HCT116 (cell line): Measurements from ENCODE around the gene KIAA2012. TPM values are rescaled to one million over a fixed set of nuclear protein-coding genes. Genes with fewer than 3 reads are reported as not detected.

Experiments used
- ATAC-seq: fragments of 200-7000 bp; cut with Tn5 transposase; 2 replicates; pipeline ENCODE4 v1.9.1; 2020; ENCODE audit warnings: mild to moderate bottlenecking, moderate library complexity
- BruUV-seq: library from RNA; stranded (reverse); fragments of 400-500 nt; replicated peaks from 2 replicates; lab custom pipeline; 2021; lab: Mats Ljungman, UMichigan
- CTCF ChIA-PET: fragments of 300-600 bp; sonication (Branson Sonifier 250); formaldehyde crosslinking; loops from one replicate; lab custom pipeline; 2021; ENCODE audit warnings: antibody characterized with exemption; lab: Charles Lee
- POLR2A ChIA-PET: fragments of 300-600, 350-600 bp; sonication (Branson Sonifier 250); formaldehyde crosslinking; loops from one replicate; lab custom pipeline; 2021; ENCODE audit warnings: antibody characterized with exemption; lab: Charles Lee
- RAD21 ChIA-PET, 2 experiments: fragments of 300-600 bp; sonication (Branson Sonifier 250); formaldehyde crosslinking; loops; one replicate each; lab custom pipeline; 2023; ENCODE audit warnings: low total read pairs in 2 of 2; ENCODE audit not compliant: uncharacterized antibody in 2 of 2, unreplicated experiment in 2 of 2, low non-redundant PET in 1 of 2; lab: Charles Lee
- DNase-seq: peaks from one replicate; pipeline ENCODE4 v3.0.0-alpha.2; 2010; ENCODE audit warnings: low read depth, low spot score
- H2AFZ ChIP-seq: fragments of 200-600 bp; shearing (Covaris generic), sonication (generic); 2 replicates; pipeline ENCODE4 v1.6.1; 2017; ENCODE audit warnings: low read depth, mixed run types, mixed read lengths, antibody characterized with exemption, low read length; ENCODE audit not compliant: poor library complexity, severe bottlenecking
- H3K27ac ChIP-seq: 2 replicates; pipeline ENCODE4 v1.5.1; 2012; ENCODE audit warnings: low read depth, low read length
- H3K27me3 ChIP-seq: fragments of 200-600 bp; sonication (generic); 2 replicates; pipeline ENCODE4 v1.6.1; 2016; ENCODE audit warnings: mixed run types, low read length, mixed read lengths; ENCODE audit not compliant: insufficient read depth
- H3K36me3 ChIP-seq, 2 experiments: fragments of 200-500 bp in 1 of 2; fragments of 200-600 bp in 1 of 2; sonication (Bioruptor generic) in 1 of 2; sonication (generic) in 1 of 2; 2 replicates each; pipeline versions ENCODE4 v1.5.1 to v1.6.1; 2014 to 2016; ENCODE audit warnings: low read length in 2 of 2, inconsistent platforms in 1 of 2, mixed read lengths in 1 of 2, mixed run types in 1 of 2; ENCODE audit not compliant: insufficient read depth in 2 of 2, control insufficient read depth in 1 of 2
- H3K4me1 ChIP-seq, 2 experiments: fragments of 200-600 bp in 1 of 2; sonication (generic) in 1 of 2; 2 replicates each; pipeline versions ENCODE4 v1.5.1 to v1.6.1; 2012 to 2017; ENCODE audit warnings: low read length in 2 of 2, inconsistent platforms in 1 of 2, mild to moderate bottlenecking in 1 of 2, mixed read lengths in 1 of 2, mixed run types in 1 of 2, moderate library complexity in 1 of 2; ENCODE audit not compliant: insufficient read depth in 2 of 2, control insufficient read depth in 1 of 2
- H3K4me2 ChIP-seq: fragments of 200-600 bp; sonication (generic); 2 replicates; pipeline ENCODE4 v1.6.1; 2017; ENCODE audit warnings: mixed run types, low read length, mixed read lengths
- H3K4me3 ChIP-seq, 2 experiments: fragments of 200-600 bp in 1 of 2; sonication (generic) in 1 of 2; replicated peaks in 1 of 2; 2 replicates each; pipeline ENCODE4 v1.5.1; 2011 to 2016; ENCODE audit warnings: low read length in 2 of 2, control low read depth in 1 of 2, low read depth in 1 of 2, mild to moderate bottlenecking in 1 of 2, mixed read lengths in 1 of 2, mixed run types in 1 of 2
- H3K79me2 ChIP-seq: fragments of 200-600 bp; sonication (generic); 2 replicates; pipeline ENCODE4 v1.6.1; 2017; ENCODE audit warnings: mild to moderate bottlenecking, mixed run types, low read length, moderate library complexity, mixed read lengths; ENCODE audit not compliant: insufficient read depth
- H3K9ac ChIP-seq: fragments of 200-600 bp; sonication (generic); 2 replicates; pipeline ENCODE4 v1.6.1; 2016; ENCODE audit warnings: low read length, mixed read lengths
- H3K9me2 ChIP-seq: fragments of 200-600 bp; sonication (generic), shearing (Covaris generic); 2 replicates; pipeline ENCODE4 v1.6.1; 2017; ENCODE audit warnings: mixed run types, mild to moderate bottlenecking, moderate library complexity; ENCODE audit not compliant: insufficient read depth
- H3K9me3 ChIP-seq, 2 experiments: fragments of 200-500 bp in 1 of 2; fragments of 200-600 bp in 1 of 2; sonication (Bioruptor generic) in 1 of 2; sonication (generic) in 1 of 2; 2 replicates each; pipeline ENCODE4 v1.6.1; 2014 to 2017; ENCODE audit warnings: low read length in 2 of 2, mixed read lengths in 2 of 2, inconsistent platforms in 1 of 2, low read depth in 1 of 2, mild to moderate bottlenecking in 1 of 2, mixed run types in 1 of 2, moderate library complexity in 1 of 2; ENCODE audit not compliant: control insufficient read depth in 1 of 2, insufficient read depth in 1 of 2
- H4K20me1 ChIP-seq: fragments of 200-600 bp; sonication (generic), shearing (Covaris generic); 2 replicates; pipeline ENCODE4 v1.6.1; 2017; ENCODE audit warnings: mixed run types, mild to moderate bottlenecking, moderate library complexity; ENCODE audit not compliant: insufficient read depth
- CBX3 ChIP-seq: IDR thresholded peaks from 2 replicates; pipeline ENCODE4 v1.6.1; 2012; ENCODE audit warnings: low read depth
- EGR1 ChIP-seq: IDR thresholded peaks from 2 replicates; pipeline ENCODE4 v1.6.1; 2012; ENCODE audit warnings: low read depth
- EZH2 ChIP-seq: fragments of 200-600 bp; sonication (generic); IDR thresholded peaks from 2 replicates; pipeline ENCODE4 v1.6.1; 2017; ENCODE audit warnings: antibody characterized with exemption, mixed run types
- EZH2phosphoT487 ChIP-seq: fragments of 200-600 bp; IDR thresholded peaks from 2 replicates; pipeline ENCODE4 v1.6.1; 2018; ENCODE audit warnings: antibody characterized with exemption, borderline replicate concordance
- JUND ChIP-seq: IDR thresholded peaks from 2 replicates; pipeline ENCODE4 v1.6.1; 2012
- POLR2A ChIP-seq: IDR thresholded peaks from 2 replicates; pipeline ENCODE4 v1.7.0; 2011; ENCODE audit warnings: borderline replicate concordance; ENCODE audit not compliant: insufficient read depth, insufficient read length; ENCODE audit errors: extremely low read depth
- POLR2AphosphoS5 ChIP-seq: IDR thresholded peaks from 2 replicates; pipeline ENCODE4 v1.6.1; 2011; ENCODE audit warnings: mild to moderate bottlenecking, low read depth, low read length, moderate library complexity
- RAD21 ChIP-seq: IDR thresholded peaks from 2 replicates; pipeline ENCODE4 v1.6.1; 2012; ENCODE audit warnings: low read depth, mild to moderate bottlenecking
- SRF ChIP-seq: IDR thresholded peaks from 2 replicates; pipeline ENCODE4 v1.6.1; 2012; ENCODE audit warnings: low read depth
- TCF7L2 ChIP-seq: IDR thresholded peaks from 2 replicates; pipeline ENCODE4 v1.7.0; 2011; ENCODE audit warnings: borderline replicate concordance, inconsistent platforms; ENCODE audit not compliant: insufficient read depth, insufficient read length; ENCODE audit errors: extremely low read depth
- YY1 ChIP-seq: IDR thresholded peaks from 2 replicates; pipeline ENCODE4 v1.6.1; 2011; ENCODE audit warnings: low read length, low read depth, moderate library complexity, mild to moderate bottlenecking; ENCODE audit not compliant: insufficient replicate concordance; ENCODE audit errors: extremely low read depth
- ZFX ChIP-seq: fragments of 450-650 bp; IDR thresholded peaks from 2 replicates; pipeline ENCODE4 v1.6.1; 2017
- ZNF274 ChIP-seq: fragments of 200-500 bp; sonication (Bioruptor generic); IDR thresholded peaks from 2 replicates; pipeline ENCODE4 v1.6.1; 2014; ENCODE audit warnings: mild to moderate bottlenecking, low read depth, low read length, inconsistent platforms
- intact Hi-C: fragments of 100-400 bp; cut with micrococcal nuclease; formaldehyde crosslinking; loops from 2 replicates; pipeline ENCODE4 v1.10.0; 2022
- total RNA-seq: library from RNA; stranded (reverse); gene quantifications from one replicate; pipeline ENCODE4 v1.2.1, GENCODE V29; 2021; ENCODE audit not compliant: unreplicated experiment
- TF ChIP-seq, protein P1 (sequence below): IDR thresholded peaks from 2 replicates; pipeline ENCODE4 v1.6.1; 2011; ENCODE audit warnings: mild to moderate bottlenecking, low read length, moderate library complexity; ENCODE audit not compliant: insufficient replicate concordance; ENCODE audit errors: extremely low read depth
- TF ChIP-seq, protein P2 (sequence below): IDR thresholded peaks from 2 replicates; pipeline ENCODE4 v1.6.1; 2012
- TF ChIP-seq, protein P3 (sequence below), 3 experiments: fragments of 200-600 bp in 1 of 3; sonication (generic) in 1 of 3; IDR thresholded peaks in 2 of 3; conservative IDR thresholded peaks in 1 of 3; 2 replicates each; pipeline ENCODE4 v1.5.1; 2012 to 2017; ENCODE audit warnings: low read depth in 2 of 3, low read length in 2 of 3, antibody characterized with exemption in 1 of 3, borderline replicate concordance in 1 of 3, control low read depth in 1 of 3, mild to moderate bottlenecking in 1 of 3, mixed read lengths in 1 of 3, mixed run types in 1 of 3, moderate library complexity in 1 of 3; ENCODE audit not compliant: insufficient read depth in 1 of 3
- TF ChIP-seq, protein P4 (sequence below): IDR thresholded peaks from 2 replicates; pipeline ENCODE4 v1.6.1; 2012
- TF ChIP-seq, protein P5 (sequence below): IDR thresholded peaks from 2 replicates; pipeline ENCODE4 v1.6.1; 2012; ENCODE audit warnings: low read depth

The KIAA2012 gene
- total RNA-seq, 1 experiment from 2014 or later, result not detected

DNA sequence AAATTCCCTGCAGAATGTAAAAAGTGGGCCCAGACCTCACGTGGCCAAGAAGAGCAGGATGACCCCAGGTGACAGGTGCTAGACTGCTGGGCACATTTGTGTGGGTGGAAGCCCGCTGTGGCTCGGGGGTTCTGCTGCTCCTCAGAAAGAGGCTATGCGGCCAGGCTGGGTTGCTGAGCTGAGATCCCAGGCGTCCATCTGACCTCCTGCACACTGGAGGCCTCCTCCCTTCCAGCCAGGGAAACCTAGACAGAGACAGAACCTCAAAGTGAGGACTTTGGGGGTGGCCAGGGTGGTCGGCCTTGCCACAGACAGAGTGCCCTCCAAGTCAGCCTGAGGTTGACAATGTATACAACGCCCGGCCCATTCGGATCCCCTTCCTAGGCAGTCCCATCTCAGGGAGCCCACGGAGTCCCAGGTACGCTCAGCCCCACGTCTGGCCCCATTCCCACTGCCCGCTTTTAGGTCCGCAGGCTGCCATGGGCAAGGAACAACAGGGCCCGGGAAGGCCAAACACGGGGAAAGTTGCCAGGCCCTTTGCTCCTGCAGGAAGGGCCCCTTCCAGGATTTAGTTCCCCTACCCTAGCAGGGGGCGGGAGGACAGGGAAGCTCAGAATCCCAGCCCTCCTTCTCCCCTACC is 75.6 kb downstream of the KIAA2012 start:
- Histone ChIP-seq H3K9ac (no peak overlapping the region), H3K36me3 (no peaks in the 10 kb centered on the region), H2AFZ (no peak overlapping the region), H3K79me2 (no peaks in the 10 kb centered on the region), H3K27me3 (no peaks in the 10 kb centered on the region), H3K9me2 (no peaks in the 10 kb centered on the region), H3K4me2 (no peak overlapping the region), H3K9me3 (no peaks in the 10 kb centered on the region), H3K27ac (no peak overlapping the region), H3K4me1 (no peaks in the 10 kb centered on the region), H3K4me3 (no peak overlapping the region), H4K20me1 (no peaks in the 10 kb centered on the region)
- POLR2A ChIA-PET, result no interaction called here
- TF ChIP-seq SRF, result no peak
- no peak for TF ChIP-seq ZNF274
- TF ChIP-seq RAD21, result no peak
- TF ChIP-seq, protein P1, sequence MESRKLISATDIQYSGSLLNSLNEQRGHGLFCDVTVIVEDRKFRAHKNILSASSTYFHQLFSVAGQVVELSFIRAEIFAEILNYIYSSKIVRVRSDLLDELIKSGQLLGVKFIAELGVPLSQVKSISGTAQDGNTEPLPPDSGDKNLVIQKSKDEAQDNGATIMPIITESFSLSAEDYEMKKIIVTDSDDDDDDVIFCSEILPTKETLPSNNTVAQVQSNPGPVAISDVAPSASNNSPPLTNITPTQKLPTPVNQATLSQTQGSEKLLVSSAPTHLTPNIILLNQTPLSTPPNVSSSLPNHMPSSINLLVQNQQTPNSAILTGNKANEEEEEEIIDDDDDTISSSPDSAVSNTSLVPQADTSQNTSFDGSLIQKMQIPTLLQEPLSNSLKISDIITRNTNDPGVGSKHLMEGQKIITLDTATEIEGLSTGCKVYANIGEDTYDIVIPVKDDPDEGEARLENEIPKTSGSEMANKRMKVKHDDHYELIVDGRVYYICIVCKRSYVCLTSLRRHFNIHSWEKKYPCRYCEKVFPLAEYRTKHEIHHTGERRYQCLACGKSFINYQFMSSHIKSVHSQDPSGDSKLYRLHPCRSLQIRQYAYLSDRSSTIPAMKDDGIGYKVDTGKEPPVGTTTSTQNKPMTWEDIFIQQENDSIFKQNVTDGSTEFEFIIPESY, result no peak
- TF ChIP-seq, protein P2, sequence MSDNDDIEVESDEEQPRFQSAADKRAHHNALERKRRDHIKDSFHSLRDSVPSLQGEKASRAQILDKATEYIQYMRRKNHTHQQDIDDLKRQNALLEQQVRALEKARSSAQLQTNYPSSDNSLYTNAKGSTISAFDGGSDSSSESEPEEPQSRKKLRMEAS, result no peak
- TF ChIP-seq, protein P3, sequence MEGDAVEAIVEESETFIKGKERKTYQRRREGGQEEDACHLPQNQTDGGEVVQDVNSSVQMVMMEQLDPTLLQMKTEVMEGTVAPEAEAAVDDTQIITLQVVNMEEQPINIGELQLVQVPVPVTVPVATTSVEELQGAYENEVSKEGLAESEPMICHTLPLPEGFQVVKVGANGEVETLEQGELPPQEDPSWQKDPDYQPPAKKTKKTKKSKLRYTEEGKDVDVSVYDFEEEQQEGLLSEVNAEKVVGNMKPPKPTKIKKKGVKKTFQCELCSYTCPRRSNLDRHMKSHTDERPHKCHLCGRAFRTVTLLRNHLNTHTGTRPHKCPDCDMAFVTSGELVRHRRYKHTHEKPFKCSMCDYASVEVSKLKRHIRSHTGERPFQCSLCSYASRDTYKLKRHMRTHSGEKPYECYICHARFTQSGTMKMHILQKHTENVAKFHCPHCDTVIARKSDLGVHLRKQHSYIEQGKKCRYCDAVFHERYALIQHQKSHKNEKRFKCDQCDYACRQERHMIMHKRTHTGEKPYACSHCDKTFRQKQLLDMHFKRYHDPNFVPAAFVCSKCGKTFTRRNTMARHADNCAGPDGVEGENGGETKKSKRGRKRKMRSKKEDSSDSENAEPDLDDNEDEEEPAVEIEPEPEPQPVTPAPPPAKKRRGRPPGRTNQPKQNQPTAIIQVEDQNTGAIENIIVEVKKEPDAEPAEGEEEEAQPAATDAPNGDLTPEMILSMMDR (IDR thresholded peaks at IDR 0.05 in 2 of 3, conservative IDR thresholded peaks at IDR 0.05 in 1 of 3; ENCODE audit: borderline replicate concordance in 1 of 3, insufficient read depth in 1 of 3, low read depth in 2 of 3, low read length in 2 of 3), result no peak
- TF ChIP-seq, protein P4, sequence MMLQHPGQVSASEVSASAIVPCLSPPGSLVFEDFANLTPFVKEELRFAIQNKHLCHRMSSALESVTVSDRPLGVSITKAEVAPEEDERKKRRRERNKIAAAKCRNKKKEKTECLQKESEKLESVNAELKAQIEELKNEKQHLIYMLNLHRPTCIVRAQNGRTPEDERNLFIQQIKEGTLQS, result no peak
- no peak for TF ChIP-seq POLR2AphosphoS5
- no peak for TF ChIP-seq POLR2A
- no peak for TF ChIP-seq JUND
- TF ChIP-seq YY1, result no peak
- TF ChIP-seq ZFX, result no peak
- no peak for TF ChIP-seq CBX3
- no peak for TF ChIP-seq TCF7L2
- TF ChIP-seq EZH2phosphoT487, result no peak
- TF ChIP-seq EZH2, result no peak
- no peak for TF ChIP-seq EGR1
- TF ChIP-seq, protein P5, sequence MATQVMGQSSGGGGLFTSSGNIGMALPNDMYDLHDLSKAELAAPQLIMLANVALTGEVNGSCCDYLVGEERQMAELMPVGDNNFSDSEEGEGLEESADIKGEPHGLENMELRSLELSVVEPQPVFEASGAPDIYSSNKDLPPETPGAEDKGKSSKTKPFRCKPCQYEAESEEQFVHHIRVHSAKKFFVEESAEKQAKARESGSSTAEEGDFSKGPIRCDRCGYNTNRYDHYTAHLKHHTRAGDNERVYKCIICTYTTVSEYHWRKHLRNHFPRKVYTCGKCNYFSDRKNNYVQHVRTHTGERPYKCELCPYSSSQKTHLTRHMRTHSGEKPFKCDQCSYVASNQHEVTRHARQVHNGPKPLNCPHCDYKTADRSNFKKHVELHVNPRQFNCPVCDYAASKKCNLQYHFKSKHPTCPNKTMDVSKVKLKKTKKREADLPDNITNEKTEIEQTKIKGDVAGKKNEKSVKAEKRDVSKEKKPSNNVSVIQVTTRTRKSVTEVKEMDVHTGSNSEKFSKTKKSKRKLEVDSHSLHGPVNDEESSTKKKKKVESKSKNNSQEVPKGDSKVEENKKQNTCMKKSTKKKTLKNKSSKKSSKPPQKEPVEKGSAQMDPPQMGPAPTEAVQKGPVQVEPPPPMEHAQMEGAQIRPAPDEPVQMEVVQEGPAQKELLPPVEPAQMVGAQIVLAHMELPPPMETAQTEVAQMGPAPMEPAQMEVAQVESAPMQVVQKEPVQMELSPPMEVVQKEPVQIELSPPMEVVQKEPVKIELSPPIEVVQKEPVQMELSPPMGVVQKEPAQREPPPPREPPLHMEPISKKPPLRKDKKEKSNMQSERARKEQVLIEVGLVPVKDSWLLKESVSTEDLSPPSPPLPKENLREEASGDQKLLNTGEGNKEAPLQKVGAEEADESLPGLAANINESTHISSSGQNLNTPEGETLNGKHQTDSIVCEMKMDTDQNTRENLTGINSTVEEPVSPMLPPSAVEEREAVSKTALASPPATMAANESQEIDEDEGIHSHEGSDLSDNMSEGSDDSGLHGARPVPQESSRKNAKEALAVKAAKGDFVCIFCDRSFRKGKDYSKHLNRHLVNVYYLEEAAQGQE, result no peak
- no peak for DNase-seq
- CTCF ChIA-PET, result no interaction called here
- intact Hi-C loops, result no loop called here
- RAD21 ChIA-PET, result no interaction called here
- no TSS peak for BruUV-seq
- ATAC-seq, result no peak
